ENCODE measurements around the gene MAD1L1. TPM values are rescaled to one million over a fixed set of nuclear protein-coding genes. Genes with fewer than 3 reads are reported as not detected.

MAD1L1 gene
- total and polyA plus RNA-seq, 2 of the 13 experiments (the other 11 are each of a cell fraction or from before 2014, with no cell fraction given): 17.4 to 64.7 TPM

GRCh38 chr7:1885465-1886226 lies 347.1 kb downstream of the MAD1L1 start:
- H3K4me3 ChIP-seq (replicated peaks in 1 of 3; ENCODE audit: insufficient read depth in 1 of 3, low read depth in 2 of 3, low read length in 3 of 3): no peak overlapping the region
- no peaks in the 10 kb centered on the region for H4K20me1 ChIP-seq (ENCODE audit: insufficient read depth, low read length)
- intact Hi-C loops (cut with micrococcal nuclease; ENCODE audit: unreplicated experiment) (no loop called here), in situ Hi-C loops (cut with HindIII; ENCODE audit: extremely low pct_ligation_motif_present, low pct_unique_long_range_greater_than_20kb) (no loop called here)
- no peaks in the 10 kb centered on the region; a peak in 1 of 5 replicates for H3K27me3 ChIP-seq (ENCODE audit: control insufficient read depth in 1 of 2, insufficient read depth in 2 of 2, low read length in 2 of 2)
- peak; percentile 42; the same call in 1 of the 2 replicates for TF ChIP-seq RFX1 (IDR thresholded peaks at IDR 0.05)
- TF ChIP-seq HMGA1 (CRISPR knock-in tag; conservative IDR thresholded peaks at IDR 0.05): no peak
- peaks cover 21 to 26% of the 10 kb centered on the region in 2 experiments for H3K36me3 ChIP-seq (replicated peaks in 1 of 2; ENCODE audit: control insufficient read depth in 1 of 2, insufficient read depth in 2 of 2, low read length in 2 of 2)
- 0 out of 2 replicates have a peak, but pooled peaks cover 8% of the 10 kb centered on the region for H3K4me1 ChIP-seq (ENCODE audit: insufficient read depth, low read length)
- POLR2A ChIA-PET: no interaction called here
- CTCF ChIA-PET (ENCODE audit: low intra/inter-chr PET ratio, low total read pairs): no interaction called here
- no peaks in the 10 kb centered on the region for H3K9me3 ChIP-seq (ENCODE audit: low read length)
- ATAC-seq (no peak), FAIRE-seq (no peak), DNase-seq (ENCODE audit: low spot score) (no peak)
- 96% methylated on average over 17 of the region's 28 CpGs for WGBS (ENCODE audit: low lambda C conversion rate)
- no peak overlapping the region for H3K9ac ChIP-seq (ENCODE audit: insufficient read depth, low read depth, low read length)
- no peaks in the 10 kb centered on the region for H3K79me2 ChIP-seq (ENCODE audit: insufficient read depth, low read length)
- BruUV-seq (replicated peaks): no TSS peak
- H3K27ac ChIP-seq (ENCODE audit: extremely low read length, insufficient read depth, low read length): no peak overlapping the region
- no peak overlapping the region for H2AFZ ChIP-seq (ENCODE audit: low read length)
- H3K4me2 ChIP-seq (ENCODE audit: low read depth, low read length): no peak overlapping the region

- Histone ChIP-seq H3K4me1 (ENCODE audit: insufficient read depth, low read length) (no peaks in the 10 kb centered on the region), H3K79me2 (ENCODE audit: insufficient read depth, low read length) (no peaks in the 10 kb centered on the region), H3K9me3 (ENCODE audit: low read length) (no peaks in the 10 kb centered on the region), H3K9ac (ENCODE audit: insufficient read depth, low read depth, low read length) (no peak overlapping the region), H4K20me1 (ENCODE audit: insufficient read depth, low read length) (no peaks in the 10 kb centered on the region), H3K4me3 (replicated peaks in 1 of 3; ENCODE audit: insufficient read depth in 1 of 3, low read depth in 2 of 3, low read length in 3 of 3) (no peak overlapping the region), H3K27me3 (ENCODE audit: control insufficient read depth in 1 of 2, insufficient read depth in 2 of 2, low read length in 2 of 2) (no peaks in the 10 kb centered on the region; a peak in 1 of 5 replicates), H3K36me3 (replicated peaks in 1 of 2; ENCODE audit: control insufficient read depth in 1 of 2, insufficient read depth in 2 of 2, low read length in 2 of 2) (peaks cover 23 to 27% of the 10 kb centered on the region in 2 experiments), H3K27ac (ENCODE audit: extremely low read length, insufficient read depth, low read length) (no peak overlapping the region), H3K4me2 (ENCODE audit: low read depth, low read length) (no peak overlapping the region), H2AFZ (ENCODE audit: low read length) (no peak overlapping the region)
- CTCF ChIA-PET (ENCODE audit: low intra/inter-chr PET ratio, low total read pairs): no interaction called here
- POLR2A ChIA-PET: no interaction called here
- 97% methylated on average over 14 of the region's 26 CpGs for WGBS (ENCODE audit: low lambda C conversion rate)
- DNase-seq (ENCODE audit: low spot score) (no peak), ATAC-seq (no peak; the same call in 2 of the 3 replicates), FAIRE-seq (no peak)
- in situ Hi-C loops (cut with HindIII; ENCODE audit: extremely low pct_ligation_motif_present, low pct_unique_long_range_greater_than_20kb) (no loop called here), intact Hi-C loops (cut with micrococcal nuclease; ENCODE audit: unreplicated experiment) (no loop called here)
- TF ChIP-seq CBX2 (IDR thresholded peaks at IDR 0.05; ENCODE audit: low read depth, low read length) (no peak), CBX2 (CRISPR knock-in tag; IDR thresholded peaks at IDR 0.05; ENCODE audit: low read depth) (no peak), ZNF792 (CRISPR knock-in tag; IDR thresholded peaks at IDR 0.05) (no peak), CENPX (CRISPR knock-in tag; IDR thresholded peaks at IDR 0.05) (no peak), HNRNPL (IDR thresholded peaks at IDR 0.05; ENCODE audit: low read depth, low read length) (no peak), KLF13 (CRISPR knock-in tag; IDR thresholded peaks at IDR 0.05) (no peak), TAF15 (IDR thresholded peaks at IDR 0.05; ENCODE audit: low read depth, low read length, poor library complexity, severe bottlenecking) (no peak), ZNF883 (CRISPR knock-in tag; IDR thresholded peaks at IDR 0.05; ENCODE audit: not compliant biosample characterization) (no peak), CERS6 (CRISPR knock-in tag; IDR thresholded peaks at IDR 0.05) (no peak), GRHL1 (CRISPR knock-in tag; conservative IDR thresholded peaks at IDR 0.05) (no peak)
- BruUV-seq (replicated peaks): no TSS peak
Measured at GRCh38 chr7:1884583-1885350, 348.0 kb downstream of the MAD1L1 start.

Data from HepG2 (cell line).